Skin of body (tissue), 2 donors: Measurements from ENCODE around the gene VPS37C. TPM values are rescaled to one million over a fixed set of nuclear protein-coding genes. Genes with fewer than 3 reads are reported as not detected.
"Not testable (repeated sequence)": the region's sequence is repeated elsewhere in the genome, so short reads cannot be mapped to it uniquely, and the experiment has no call there.

Source experiments
- DNase-seq: peaks from one replicate; lab custom pipeline; 2025; lab: John Stamatoyannopoulos, UW
- total RNA-seq: library from RNA; depleted of rRNA; stranded (reverse); fragments of >200 nt; gene quantifications from one replicate; pipeline ENCODE4 v1.2.3, GENCODE V29; 2014

VPS37C gene
- total RNA-seq, 1 donor from 2014 or later: 9.9 TPM

DNA sequence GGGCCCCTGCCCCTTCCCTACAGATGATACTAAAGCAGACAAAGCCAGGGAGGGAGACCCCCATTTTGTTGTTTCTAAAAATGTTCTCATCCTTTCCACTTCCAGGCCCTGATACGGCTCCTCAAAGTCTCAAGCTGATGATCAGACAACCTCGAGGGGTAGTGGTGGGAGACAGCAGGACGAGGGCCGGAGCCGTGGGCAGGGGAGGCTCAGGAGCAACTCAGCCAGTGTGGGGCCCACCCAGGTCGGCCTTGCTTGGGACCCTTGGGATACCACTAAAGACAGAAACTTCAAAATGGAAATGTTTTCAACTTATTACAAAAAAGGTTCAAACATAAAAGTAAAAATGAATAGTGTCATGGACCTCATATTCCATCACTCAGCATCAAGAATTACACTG lies 15.2 kb upstream of the VPS37C start:
- no peak for DNase-seq

DNA sequence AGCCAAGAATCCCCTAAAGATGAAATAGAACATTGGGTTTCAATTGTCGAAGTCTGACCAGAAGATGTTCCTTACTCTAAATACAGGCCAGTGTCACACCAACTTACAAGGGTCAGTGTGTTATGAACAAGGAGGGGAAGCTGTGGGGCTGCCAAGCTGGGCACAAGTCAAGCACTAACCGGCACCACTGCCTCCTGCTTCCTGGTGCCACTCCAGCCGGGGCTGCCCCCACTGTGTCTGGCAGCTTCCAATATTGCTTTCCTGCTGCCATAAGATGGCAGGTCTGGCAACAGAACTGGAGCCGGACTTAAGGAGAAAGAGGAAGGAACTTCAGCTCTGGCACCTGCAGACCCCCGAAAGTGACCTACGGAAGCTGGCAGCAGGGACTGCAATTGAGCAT lies 13.7 kb upstream of the VPS37C start:
- DNase-seq: no peak

DNA sequence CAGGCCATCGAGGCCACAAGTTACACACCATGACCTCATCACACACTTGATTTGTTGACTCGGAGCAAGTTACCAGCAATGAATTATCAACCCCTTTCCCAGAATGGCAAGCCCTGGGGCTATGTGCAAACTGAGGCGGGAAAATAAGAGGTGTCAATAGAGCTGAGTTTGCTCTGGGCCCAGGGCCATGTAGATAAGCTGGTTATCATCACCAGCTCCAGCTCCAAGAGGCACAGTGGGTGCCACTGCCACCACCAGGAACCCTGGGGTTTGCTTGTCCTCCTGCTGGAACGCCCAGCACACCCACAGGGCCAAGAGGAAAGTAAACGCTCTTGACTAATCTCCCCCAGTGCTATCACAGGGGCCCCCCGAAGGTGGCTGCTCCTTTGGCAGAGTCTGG lies 13.0 kb upstream of the VPS37C start:
- no peak for DNase-seq

DNA sequence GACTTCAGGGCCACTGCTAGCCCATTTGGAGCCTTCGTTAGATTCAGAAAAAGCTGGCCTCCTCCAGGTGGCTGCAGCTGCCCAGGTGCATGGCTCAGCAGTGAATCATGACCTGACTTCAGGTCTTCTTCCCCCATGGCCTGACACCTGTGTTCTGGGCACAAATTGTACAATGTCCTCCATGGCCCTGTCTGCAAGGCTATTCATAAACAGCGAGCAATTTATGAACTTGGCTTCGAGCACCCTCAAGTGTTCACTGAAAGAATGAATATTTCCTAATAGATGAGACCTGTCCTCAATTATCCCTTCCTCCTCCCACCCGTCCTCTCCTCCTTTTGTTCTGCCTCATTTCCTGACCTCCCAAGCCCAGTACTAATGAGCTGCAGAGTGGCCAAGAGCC lies 12.2 kb upstream of the VPS37C start:
- DNase-seq: no peak

DNA sequence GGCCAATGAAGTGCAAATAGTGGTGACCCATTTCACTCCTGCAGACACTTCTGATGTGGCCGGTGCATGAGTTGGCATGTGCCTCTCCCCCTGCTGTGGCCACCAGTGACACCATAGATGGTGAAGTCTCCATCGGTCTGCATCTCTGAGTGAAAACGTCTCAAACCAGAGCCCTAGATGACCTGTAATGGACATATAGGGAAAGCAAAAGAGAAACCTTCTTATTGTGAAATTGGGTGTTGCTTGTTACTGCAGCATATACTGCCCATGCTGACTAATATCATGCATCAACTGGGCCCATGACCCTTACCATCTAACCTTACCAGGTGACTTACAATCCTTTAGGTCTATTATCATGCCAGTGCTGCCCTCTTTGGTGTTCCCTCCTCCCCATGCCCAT lies 11.7 kb upstream of the VPS37C start:
- DNase-seq: no peak

DNA sequence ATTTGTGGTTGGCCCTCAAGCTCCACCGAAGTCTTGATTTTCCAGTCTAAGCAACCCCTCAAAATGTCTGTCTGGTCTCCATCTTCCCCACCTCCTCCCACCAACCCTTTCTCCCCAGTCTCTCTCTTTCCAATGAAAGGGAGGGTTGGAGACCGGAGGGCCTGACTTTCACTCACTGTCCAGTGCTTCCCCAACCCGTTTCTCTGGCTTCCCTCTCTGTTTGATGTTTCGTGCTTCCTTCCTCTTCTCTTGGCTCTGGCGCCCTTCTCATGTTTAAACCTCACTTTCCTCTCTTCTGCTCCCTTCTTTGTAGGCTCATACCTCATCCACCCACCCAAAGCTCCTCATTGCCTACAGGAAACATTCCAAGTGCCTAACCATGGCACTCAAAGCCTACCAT lies 11.1 kb upstream of the VPS37C start:
- DNase-seq: no peak

DNA sequence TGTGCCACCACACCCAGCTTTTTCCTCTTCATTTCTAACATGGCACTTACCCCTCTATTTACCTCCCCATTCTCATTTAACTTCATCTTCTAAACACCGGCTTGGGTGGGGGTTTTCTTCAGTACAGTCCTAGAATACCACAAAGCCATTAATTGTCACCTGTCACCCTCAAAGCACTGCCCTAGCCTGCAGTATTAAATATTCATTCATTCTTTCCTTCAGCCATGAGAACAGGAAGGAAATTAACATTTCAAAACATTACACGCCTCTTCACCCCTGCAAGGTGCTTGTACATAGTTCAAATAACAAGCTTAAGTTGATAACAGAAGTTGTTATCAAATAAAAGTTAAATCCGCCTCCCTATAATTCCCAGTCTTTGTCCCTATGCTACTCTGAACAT lies 10.7 kb upstream of the VPS37C start:
- DNase-seq: no peak

DNA sequence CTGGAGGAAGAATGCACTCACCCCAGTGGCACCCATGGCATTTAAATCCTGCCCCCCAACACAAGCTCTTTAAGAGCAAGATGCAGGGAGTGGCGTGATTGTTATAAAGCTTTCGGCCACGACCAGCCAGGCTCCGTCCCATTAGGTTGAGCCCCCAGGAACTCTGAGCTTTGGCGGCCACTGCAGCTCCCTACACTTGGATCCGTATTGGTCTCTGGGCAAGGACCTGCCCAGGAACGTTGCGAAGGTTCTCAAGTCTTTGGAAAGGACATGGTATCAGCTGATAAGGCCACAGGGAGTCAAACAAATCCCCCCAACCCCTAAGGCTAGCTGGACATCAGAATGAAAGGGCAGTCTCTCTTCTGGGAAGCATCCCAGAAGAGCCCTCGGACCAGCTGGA lies 9.3 kb upstream of the VPS37C start:
- no peak for DNase-seq

DNA sequence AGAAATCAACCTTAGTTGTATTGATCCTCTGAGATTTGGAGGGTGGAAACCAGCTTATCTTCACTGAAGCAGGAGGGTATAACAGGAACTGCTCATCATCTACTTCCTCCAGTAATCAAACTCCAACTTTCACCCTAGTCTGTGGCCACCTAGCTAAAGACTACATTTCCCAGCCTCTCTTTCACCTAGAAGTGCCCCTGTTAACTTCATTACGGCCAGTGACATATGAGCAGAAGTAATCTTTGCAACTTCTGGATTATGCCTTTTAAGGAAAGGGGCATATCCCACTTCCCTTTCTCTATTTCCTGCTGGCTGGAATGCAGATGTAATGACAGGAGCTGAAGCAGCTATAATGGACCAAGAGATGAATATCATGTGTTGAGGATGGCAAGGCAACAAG lies 7.6 kb upstream of the VPS37C start:
- DNase-seq: no peak

DNA sequence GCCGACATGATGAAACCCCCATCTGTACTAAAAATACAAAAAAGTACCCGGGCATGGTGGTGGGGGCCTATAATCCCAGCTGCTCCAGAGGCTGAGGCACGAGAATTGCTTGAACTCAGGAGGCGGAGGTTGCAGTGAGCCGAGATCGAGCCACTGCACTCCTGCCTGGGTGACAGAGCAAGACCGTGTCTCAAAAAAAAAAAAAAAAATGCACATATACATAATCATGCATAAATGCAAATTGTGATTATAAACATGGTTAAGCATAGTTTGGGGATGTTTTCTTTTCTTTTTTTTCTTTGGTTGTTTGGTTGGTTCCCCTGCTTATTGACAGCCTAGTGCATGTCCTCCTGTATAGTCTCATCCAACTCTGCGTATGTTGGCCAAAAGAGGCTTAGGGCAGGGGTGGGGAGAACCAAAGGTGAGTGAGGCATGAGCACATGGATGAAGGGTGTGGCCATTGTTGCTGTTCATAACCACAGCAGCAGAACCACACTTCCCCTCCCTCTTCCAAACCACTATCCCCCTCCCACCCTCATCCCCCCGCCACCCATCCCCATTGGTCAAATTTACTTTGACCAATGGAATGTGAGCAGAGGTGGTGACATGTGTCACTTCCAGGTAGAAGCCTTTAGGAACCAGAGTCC lies 6.9 kb upstream of the VPS37C start:
- no peak for DNase-seq

DNA sequence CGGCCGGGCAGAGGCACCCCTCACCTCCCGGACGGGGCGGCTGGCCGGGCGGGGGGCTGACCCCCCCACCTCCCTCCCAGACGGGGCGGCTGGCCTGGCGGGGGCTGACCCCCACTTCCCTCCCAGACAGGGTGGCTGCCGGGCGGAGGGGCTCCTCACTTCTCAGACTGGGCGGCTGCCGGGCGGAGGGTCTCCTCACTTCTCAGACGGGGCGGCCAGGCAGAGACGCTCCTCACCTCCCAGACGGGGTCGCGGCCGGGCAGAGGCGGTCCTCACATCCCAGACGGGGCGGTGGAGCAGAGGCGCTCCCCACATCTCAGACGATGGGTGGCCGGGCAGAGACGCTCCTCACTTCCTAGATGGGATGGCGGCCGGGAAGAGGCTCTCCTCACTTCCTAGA lies 5.1 kb upstream of the VPS37C start:
- not testable (repeated sequence) for DNase-seq

DNA sequence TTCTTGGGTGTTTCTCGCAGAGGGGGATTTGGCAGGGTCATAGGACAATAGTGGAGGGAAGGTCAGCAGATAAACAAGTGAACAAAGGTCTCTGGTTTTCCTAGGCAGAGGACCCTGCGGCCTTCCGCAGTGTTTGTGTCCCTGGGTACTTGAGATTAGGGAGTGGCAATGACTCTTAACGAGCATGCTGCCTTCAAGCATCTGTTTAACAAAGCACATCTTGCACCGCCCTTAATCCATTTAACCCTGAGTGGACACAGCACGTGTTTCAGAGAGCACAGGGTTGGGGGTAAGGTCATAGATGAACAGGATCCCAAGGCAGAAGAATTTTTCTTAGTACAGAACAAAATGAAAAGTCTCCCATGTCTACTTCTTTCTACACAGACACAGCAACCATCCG lies 4.6 kb upstream of the VPS37C start:
- DNase-seq: not testable (repeated sequence)

DNA sequence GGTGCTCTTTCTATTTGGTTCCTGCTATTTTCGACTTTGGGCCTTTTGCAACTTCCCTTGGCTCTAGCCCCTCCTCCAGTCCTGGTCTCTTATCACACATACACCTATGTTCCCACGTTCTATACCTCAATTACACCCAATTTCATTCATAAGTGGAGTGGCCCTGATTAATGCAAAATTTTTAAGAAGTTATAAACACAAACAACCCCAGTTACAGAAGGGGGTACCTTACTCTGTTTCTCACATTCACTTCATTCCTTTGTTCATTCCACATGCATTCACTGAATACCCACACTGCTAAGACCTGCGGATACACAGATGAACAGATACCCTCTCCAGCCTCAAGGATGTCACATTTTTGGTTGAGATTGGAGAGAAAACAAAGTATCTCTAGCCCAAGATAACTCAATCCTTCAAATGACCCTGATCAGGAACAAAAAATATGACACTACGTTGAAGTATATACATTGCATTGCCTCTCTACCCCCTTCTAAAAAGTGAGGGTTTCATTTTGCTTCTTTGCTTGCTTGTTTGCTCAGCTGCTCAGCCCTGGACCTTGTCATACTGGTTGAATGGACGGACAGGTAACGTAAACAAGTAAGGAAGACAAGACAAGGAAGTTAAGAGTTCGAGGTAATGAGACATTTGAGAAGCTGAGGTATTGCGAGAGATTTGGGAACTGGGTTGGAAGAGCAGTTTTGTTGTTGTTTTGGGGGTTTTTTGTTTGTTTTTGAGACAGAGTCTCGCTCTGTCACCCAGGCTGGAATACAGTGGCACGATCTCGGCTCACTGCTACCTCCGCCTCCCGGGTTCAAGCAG lies 3.6 kb upstream of the VPS37C start:
- no peak for DNase-seq

DNA sequence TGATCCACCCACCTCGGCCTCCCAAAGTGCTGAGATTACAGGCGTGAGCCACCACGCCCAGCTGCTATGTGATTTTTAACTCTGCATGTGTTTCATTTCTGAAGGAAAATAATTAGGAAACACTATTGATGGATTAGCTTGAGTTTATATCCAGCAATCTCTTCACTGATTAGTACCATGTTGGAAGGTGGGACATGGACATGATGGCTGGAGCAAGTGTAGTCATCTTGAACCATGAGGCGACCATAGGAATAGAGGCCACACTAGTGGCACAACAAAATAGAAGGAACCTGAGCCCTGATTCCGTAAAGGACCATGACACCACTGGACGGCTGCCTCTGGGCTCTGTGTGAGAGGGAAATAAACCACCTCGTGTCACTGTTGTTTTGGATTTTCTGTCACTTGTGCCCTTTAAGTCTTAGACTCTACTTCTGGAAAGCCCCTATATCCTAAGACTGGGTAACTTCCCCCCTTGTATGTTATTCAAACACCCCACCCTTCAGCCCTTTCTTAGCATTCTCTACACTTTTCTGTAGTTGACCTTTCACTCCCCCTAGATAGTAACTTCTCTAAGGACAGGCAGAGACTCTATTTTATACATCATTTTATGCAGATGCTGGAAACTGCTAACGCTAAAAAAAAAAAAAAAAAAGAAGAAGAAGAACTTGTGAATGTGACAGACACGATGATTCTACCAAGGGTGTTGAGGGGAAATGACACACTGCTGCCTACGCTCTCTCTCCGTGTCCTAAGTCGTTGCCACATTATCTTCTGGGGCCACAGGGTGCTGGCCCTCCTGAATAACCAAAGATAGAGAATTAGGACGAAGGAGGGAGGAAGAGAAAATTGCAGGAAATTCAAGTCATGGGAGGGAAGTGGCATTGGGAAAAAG lies 2.7 kb upstream of the VPS37C start:
- DNase-seq: no peak

DNA sequence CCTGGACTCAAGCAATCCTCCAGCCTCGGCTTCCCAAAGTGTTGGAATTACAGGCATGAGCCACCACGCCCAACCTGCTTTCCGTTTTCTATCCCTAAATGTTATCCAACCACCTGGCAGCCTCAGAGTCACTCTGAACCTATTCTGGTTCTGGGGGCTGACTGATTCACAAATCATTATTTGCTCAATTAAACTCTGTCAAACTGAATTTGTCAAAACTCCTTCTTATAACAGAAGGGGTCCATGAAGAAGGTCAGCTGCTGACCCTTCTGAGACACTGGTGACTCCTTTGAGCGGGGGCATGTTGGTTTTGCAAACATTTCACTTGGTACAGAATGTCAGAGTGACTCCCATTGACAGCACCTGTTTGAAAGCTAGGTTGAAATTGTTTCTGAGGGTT lies 1.8 kb upstream of the VPS37C start:
- no peak for DNase-seq

DNA sequence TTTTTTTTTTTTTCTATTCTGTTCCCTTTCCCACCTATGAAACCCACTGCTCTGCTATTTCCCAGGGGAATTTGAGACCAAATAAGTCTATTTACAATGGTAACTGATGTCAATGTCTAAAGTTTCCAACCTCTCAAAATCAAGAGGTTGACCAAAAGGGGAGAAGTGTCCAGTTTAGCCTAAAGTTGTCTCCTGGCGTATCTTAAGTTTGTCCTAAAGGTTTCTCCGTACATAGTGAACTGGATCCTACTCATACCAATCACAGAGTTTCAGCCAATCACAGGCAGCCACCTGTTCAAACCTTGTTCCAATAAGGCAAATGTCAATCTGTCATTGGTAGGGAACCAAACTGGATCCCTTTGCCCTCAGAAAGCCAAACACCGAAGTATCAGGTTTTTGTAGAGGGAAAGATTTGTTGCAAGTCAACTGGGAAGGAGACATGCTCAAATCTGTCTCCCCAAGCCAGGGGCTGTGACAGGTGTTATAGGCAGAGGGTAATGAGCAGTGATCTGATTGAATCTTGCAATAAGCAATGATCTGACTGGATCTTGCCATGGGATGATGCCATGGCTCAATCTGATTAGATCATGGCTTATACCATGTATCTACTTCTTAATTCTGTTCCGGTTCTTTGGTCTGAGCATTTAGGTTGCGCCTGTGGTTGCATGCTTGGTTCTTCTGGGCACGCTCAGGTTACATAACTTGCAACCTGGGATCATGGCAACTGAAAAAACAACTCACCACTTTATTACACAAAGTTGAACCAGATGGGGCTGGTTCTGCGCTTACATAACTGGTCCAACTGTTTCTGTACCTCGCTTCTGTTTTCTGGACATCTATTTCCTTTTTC lies 1.1 kb upstream of the VPS37C start:
- no peak for DNase-seq

DNA sequence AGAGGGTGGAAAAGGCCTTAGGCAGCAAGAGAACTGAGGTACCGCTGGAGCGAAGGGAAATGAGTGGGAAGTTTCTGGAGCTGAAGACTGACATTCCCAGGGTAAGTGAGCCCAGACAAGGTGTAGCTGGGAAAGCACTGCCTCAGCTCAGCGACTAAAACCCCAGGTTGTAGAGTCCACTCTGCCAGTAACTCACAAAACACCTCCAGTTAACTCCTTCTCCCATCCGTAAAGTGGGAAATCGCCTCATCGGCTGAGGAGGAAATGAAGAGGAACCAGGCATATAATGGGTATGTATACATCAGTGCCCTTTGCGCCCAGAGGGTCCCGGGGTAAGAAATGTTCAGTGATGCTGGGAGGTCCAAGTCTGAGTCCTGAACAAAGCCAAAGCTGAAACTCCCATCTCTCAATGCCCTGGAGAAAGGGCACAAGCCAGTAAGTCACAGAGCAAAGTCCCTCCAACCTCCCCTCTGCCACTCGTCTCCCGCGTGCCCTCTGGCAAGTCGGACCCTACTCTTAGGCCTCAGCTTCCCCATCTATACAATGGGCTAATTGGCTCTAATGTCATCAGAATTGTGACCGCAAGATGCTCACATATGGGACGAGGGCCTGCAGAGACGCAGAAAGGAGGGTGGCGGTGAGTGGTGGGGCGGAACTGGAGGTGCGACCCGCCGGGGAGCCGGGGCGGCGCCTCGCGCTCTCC lies 588 bp downstream of the VPS37C start:
- no peak for DNase-seq

DNA sequence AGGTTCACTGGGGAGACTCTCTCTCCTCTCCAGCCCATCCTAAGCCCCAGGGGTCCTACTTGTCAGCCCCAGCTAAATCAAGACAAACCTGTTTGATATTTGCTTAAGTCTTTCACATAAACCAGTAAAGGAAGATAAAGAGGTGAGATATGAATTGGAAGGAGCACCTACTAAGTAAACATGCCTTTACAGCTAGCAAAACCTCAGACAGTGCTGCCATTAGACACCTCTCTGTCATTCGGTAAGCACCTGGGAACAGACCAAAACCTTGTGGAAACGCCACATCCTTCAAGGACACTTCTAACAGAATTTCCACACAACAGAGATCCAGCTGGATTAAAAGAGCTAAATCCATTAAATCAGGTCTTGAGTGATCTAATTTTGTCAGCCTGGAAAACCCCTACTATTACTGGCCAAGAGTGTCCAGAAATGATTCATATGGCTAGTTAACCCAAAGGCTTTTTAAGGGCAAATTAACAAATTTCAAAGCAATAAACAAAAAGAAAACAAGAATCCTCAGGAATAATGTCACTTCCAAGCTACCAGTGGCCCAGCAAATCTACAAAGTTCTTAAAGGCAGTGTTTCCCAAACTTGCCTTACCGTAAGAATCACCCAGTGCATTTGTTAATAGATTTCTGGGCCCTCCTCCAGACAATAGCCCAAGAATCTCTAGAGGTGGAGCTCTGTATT lies 2.4 kb downstream of the VPS37C start:
- DNase-seq: no peak

DNA sequence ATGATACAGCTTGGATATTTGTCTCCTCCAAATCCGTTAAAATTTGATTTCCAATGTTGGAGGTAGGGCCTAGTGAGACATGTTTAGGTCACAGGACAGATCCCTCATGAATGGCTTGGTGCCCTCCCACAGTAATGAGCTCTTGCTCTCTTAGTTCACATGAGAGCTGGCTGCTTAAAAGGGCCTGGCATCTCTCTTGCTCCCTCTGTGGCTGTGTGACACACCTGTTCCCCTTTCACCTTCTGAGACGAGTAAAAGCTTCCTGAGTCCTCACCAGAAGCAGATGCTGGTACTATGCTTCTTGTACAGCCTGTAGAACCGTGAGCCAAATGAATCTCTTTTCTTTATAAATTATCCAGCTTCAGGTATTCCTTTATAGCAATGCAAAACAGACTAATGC lies 3.5 kb downstream of the VPS37C start:
- DNase-seq: no peak

DNA sequence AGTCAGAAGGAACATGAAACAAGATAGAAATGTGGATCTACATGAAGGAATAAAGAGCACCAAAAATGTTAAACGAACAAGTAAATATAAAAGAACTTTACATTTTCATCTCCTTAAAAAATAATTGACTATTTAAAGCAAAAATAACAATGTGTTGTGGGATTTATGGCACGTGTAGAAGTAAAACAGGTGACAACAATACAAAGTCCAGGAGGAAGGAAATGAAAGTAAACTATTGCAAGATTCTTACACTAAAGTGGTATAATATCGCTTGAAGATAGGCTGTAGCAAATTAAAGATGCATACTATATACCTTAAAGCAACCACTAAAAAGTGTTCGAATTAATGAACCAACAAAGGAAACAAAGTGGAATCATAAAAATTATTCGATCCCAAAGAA lies 5.5 kb downstream of the VPS37C start:
- no peak for DNase-seq
